ENCODE measurements around the gene DMD. TPM values are rescaled to one million over a fixed set of nuclear protein-coding genes. Genes with fewer than 3 reads are reported as not detected.
A peak's percentile ranks its signal among the peaks of the same experiment; 100 is the strongest.

DMD gene
- total RNA-seq, 1 donor: 32.4 TPM

DNA sequence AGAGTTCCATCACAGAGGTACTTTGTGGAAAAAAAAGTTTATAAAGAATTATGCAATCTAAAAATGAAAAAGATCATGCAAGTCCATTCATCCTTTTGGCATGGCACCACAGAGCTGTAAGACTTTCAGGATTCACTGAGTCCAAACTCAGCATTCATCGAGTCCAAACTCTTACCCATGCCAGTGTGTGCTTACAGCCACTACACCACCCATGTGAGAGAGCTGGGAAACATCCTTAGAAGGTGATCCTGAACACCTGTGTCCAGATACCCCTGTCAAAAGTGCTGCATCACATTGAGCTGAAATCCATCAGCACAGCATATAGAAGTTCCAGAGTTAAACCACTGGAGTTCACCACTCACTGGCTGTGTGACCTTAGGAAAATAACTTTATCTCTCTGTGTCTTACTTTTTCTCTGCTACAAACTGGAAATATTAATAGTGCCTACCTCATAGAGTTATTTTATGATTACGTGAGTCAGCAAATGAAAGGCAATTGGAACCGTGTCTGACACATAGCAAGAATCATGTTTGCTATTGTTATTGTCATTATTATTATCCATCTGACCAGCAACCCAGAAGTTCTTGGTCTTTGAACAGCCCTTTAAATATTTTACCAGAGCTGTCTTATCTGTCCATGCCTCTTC, 2024.5 kb downstream of the DMD start:
- DNase-seq (ENCODE audit: low read depth): no peak
- no peak overlapping the region for H3K4me3 ChIP-seq (ENCODE audit: low read depth, low read length)
- TF ChIP-seq, protein P1, sequence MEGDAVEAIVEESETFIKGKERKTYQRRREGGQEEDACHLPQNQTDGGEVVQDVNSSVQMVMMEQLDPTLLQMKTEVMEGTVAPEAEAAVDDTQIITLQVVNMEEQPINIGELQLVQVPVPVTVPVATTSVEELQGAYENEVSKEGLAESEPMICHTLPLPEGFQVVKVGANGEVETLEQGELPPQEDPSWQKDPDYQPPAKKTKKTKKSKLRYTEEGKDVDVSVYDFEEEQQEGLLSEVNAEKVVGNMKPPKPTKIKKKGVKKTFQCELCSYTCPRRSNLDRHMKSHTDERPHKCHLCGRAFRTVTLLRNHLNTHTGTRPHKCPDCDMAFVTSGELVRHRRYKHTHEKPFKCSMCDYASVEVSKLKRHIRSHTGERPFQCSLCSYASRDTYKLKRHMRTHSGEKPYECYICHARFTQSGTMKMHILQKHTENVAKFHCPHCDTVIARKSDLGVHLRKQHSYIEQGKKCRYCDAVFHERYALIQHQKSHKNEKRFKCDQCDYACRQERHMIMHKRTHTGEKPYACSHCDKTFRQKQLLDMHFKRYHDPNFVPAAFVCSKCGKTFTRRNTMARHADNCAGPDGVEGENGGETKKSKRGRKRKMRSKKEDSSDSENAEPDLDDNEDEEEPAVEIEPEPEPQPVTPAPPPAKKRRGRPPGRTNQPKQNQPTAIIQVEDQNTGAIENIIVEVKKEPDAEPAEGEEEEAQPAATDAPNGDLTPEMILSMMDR (IDR thresholded peaks at IDR 0.05; ENCODE audit: insufficient read depth, low read depth, low read length): no peak

DNA sequence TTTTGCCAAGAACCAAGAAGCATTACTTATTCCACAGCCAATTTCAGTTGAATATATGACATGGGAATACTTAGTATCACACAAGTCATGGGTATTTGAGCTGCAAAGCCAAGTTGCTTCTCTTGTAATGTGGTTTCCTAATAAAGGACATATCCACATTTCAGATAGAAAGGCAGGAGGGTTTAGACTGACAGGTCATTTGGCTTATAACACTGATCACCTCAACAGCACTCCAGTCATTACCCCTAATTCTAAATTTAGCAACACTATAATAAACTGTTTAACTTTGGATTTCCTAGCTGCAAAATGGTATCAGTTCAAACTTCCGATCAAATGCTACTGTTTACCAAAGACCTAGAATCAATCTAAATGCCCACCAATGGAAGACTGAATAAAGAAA, 2025.5 kb downstream of the DMD start:
- TF ChIP-seq, protein P1 (IDR thresholded peaks at IDR 0.05; ENCODE audit: insufficient read depth, low read depth, low read length): no peak
- no peak overlapping the region for H3K4me3 ChIP-seq (ENCODE audit: low read depth, low read length)
- DNase-seq (ENCODE audit: low read depth): no peak

GRCh38 chrX:31181377-31182000, 2029.9 kb downstream of the DMD start:
- DNase-seq (ENCODE audit: low read depth): no peak
- no peak overlapping the region for H3K4me3 ChIP-seq (ENCODE audit: low read depth, low read length)
- TF ChIP-seq, protein P1 (IDR thresholded peaks at IDR 0.05; ENCODE audit: insufficient read depth, low read depth, low read length): no peak

- no peak for DNase-seq (ENCODE audit: low read depth)
- TF ChIP-seq, protein P1 (IDR thresholded peaks at IDR 0.05; ENCODE audit: insufficient read depth, low read depth, low read length): no peak
- no peak overlapping the region for H3K4me3 ChIP-seq (ENCODE audit: low read depth, low read length)
Observed at GRCh38 chrX:31179203-31179602, 2032.1 kb downstream of the DMD start.

DNA sequence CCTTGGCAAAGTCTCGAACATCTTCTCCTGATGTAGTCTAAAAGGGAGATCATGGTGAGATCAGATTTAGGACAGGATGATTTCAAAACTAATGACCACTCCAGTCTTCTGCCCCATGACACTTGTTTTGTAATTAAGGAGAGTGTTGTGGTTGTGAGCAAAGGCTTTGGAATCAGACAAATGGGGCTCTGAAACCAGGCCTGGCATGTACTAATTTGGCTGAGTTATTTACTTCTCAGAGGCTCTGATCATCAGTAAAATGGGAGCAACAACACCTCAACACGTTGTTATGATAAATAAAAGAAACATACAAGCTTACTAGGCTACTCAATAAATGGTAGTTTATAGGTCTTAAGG, 2032.6 kb downstream of the DMD start:
- peak; percentile 61 for DNase-seq (ENCODE audit: low read depth)
- no peak overlapping the region for H3K4me3 ChIP-seq (ENCODE audit: low read depth, low read length)
- TF ChIP-seq, protein P1 (IDR thresholded peaks at IDR 0.05; ENCODE audit: insufficient read depth, low read depth, low read length): no peak

GRCh38 chrX:31178064-31178768, 2033.1 kb downstream of the DMD start:
- TF ChIP-seq, protein P1 (IDR thresholded peaks at IDR 0.05; ENCODE audit: insufficient read depth, low read depth, low read length): no peak
- DNase-seq (ENCODE audit: low read depth): no peak
- H3K4me3 ChIP-seq (ENCODE audit: low read depth, low read length): no peak overlapping the region
